ENCODE data around the gene TTBK1.

- TF ChIP-seq CTCF (IDR thresholded peaks at IDR 0.05; ENCODE audit: poor library complexity, severe bottlenecking) (no peak), EP300 (conservative IDR thresholded peaks at IDR 0.05; ENCODE audit: poor library complexity, severe bottlenecking) (no peak), MXI1 (conservative IDR thresholded peaks at IDR 0.05; ENCODE audit: poor library complexity, severe bottlenecking) (no peak), REST (IDR thresholded peaks at IDR 0.05; ENCODE audit: borderline replicate concordance) (no peak), EZH2 (IDR thresholded peaks at IDR 0.05; ENCODE audit: borderline replicate concordance, insufficient read depth, low read length, poor library complexity, severe bottlenecking) (no peak), POLR2AphosphoS5 (IDR thresholded peaks at IDR 0.05) (no peak), SMC3 (conservative IDR thresholded peaks at IDR 0.05; ENCODE audit: poor library complexity) (no peak), TAF1 (IDR thresholded peaks at IDR 0.05; ENCODE audit: low read depth) (no peak), RAD21 (conservative IDR thresholded peaks at IDR 0.05) (no peak)
These were observed 39.6 kb upstream of the TTBK1 start for GRCh38 chr6:43203718-43204095.

Data from neural cell (in vitro differentiated cells).